H1 (cell line): ENCODE results near the gene EGR4. TPM values are rescaled to one million over a fixed set of nuclear protein-coding genes. Genes with fewer than 3 reads are reported as not detected.

Source experiments
- CHD1 ChIP-seq: IDR thresholded peaks from 2 replicates; pipeline ENCODE4 v1.6.1; 2012; ENCODE audit warnings: low read depth, low read length, improper control_type of control experiment
- NRF1 ChIP-seq: IDR thresholded peaks from 2 replicates; pipeline ENCODE4 v1.6.1; 2011; ENCODE audit warnings: mild to moderate bottlenecking, low read depth, low read length, improper control_type of control experiment
- RBBP5 ChIP-seq: IDR thresholded peaks from 2 replicates; pipeline ENCODE4 v1.7.1; 2012; ENCODE audit warnings: low read depth, mild to moderate bottlenecking, inconsistent platforms, low read length, moderate library complexity, borderline replicate concordance
- SAP30 ChIP-seq: fragments of 300-600 bp; sonication (generic); IDR thresholded peaks from 2 replicates; pipeline ENCODE4 v1.7.1; 2012; ENCODE audit warnings: low read length, moderate library complexity, mild to moderate bottlenecking, inconsistent platforms; ENCODE audit not compliant: insufficient read depth, insufficient replicate concordance
- polyA plus RNA-seq, 7 experiments: library from polyadenylated mRNA; depleted of rRNA in 3 of 7; stranded (reverse) in 5 of 7; unstranded in 2 of 7; fragments of >200 nt in 5 of 7; fragments of 200-250 nt in 2 of 7; gene quantifications; 1 replicate in 5 of 7; 2 replicates in 1 of 7; 4 replicates in 1 of 7; pipeline versions ENCODE4 v1.2.1 to v1.2.3, GENCODE V29; 2011 to 2013; ENCODE audit warnings: missing spikeins in 2 of 7, mixed read lengths in 2 of 7
- total RNA-seq: library from RNA; stranded (reverse); fragmentation: NEBNext Ultra II Directional; extraction: Animal tissue kit (Norgen Biotek cat#: 25700); gene quantifications from 2 replicates; pipeline ENCODE4 v1.2.1, GENCODE V29; 2021

The EGR4 gene
- total and polyA plus RNA-seq, 2 of the 8 experiments (the other 6 are each of a cell fraction or from before 2014, with no cell fraction given): 0.20 TPM; not detected in 1

DNA sequence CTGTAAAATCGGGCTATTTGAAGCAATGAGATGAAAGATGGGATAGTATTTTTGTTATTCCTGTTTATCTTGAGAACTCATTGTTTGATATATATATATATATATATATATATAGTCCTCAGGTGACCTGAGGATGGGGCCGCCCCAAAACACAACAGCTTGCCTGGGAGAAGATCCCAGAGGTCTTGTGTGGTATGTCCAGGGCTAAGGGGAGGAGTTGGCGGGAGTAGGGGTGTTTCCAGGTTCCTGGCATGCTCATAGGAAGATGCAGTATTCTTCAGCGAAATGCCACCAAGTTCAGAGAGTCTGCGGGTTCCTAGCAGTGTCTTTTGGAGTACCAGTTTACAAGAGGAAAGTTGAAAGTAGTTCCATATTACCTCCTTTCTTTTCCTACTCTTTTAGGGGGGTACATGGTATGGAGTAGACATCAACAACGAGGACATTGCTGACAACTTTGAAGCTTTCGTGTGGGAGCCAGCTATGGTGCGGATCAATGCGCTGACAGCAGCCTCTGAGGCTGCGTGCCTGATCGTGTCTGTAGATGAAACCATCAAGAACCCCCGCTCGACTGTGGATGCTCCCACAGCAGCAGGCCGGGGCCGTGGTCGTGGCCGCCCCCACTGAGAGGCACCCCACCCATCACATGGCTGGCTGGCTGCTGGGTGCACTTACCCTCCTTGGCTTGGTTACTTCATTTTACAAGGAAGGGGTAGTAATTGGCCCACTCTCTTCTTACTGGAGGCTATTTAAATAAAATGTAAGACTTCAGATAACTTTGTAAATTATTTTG, 40.9 kb downstream of the EGR4 start (continued):
- TF ChIP-seq SAP30: no peak
- TF ChIP-seq RBBP5: no peak
- no peak for TF ChIP-seq NRF1
- TF ChIP-seq CHD1: no peak
